Ovary (tissue), 9 donors: Measurements from ENCODE around the gene EFNA5. TPM values are rescaled to one million over a fixed set of nuclear protein-coding genes. Genes with fewer than 3 reads are reported as not detected.

ENCODE experiments used
- DNase-seq, 5 donors: peaks; one replicate each; pipeline ENCODE4 v3.0.0-alpha.2; 2019 to 2020
- H3K27ac ChIP-seq, 2 donors: fragments of 200-600 bp; one replicate each; pipeline versions ENCODE4 v1.5.1 to v1.8.0; 2019 to 2022
- H3K27me3 ChIP-seq: fragments of 200-600 bp; one replicate; pipeline ENCODE4 v1.8.0; 2022
- H3K36me3 ChIP-seq: fragments of 200-600 bp; sonication (generic); one replicate; pipeline ENCODE4 v1.5.1; 2019
- H3K4me1 ChIP-seq: one replicate; pipeline ENCODE4 v1.8.1; 2013; ENCODE audit warnings: mild to moderate bottlenecking, moderate library complexity; ENCODE audit not compliant: insufficient read depth
- H3K4me3 ChIP-seq: fragments of 200-600 bp; sonication (generic); one replicate; pipeline ENCODE4 v1.5.1; 2017
- H3K9me3 ChIP-seq, 2 donors: fragments of 200-600 bp in 1 of 2; sonication (generic) in 1 of 2; one replicate each; pipeline versions ENCODE4 v1.5.1 to v1.8.1; 2013 to 2019; ENCODE audit warnings: mild to moderate bottlenecking in 1 of 2, moderate library complexity in 1 of 2
- EP300 ChIP-seq: sonication (generic); formaldehyde crosslinking; IDR thresholded peaks from one replicate; pipeline ENCODE4 v1.6.1; 2017; ENCODE audit warnings: antibody characterized with exemption
- POLR2A ChIP-seq: fragments of 450-650 bp; IDR thresholded peaks from one replicate; pipeline ENCODE4 v1.6.1; 2017; ENCODE audit warnings: antibody characterized with exemption, mild to moderate bottlenecking, moderate library complexity
- WGBS, 3 donors: extraction: QIAGEN DNeasy Blood & Tissue Kit in 1 of 3; methylation state at CpG; one replicate each; pipeline versions ENCODE4 v1.1.5 to v1.1.7; 2013 to 2017; 5-methylcytosine and 5-hydroxymethylcytosine counted together
- intact Hi-C, 4 donors: fragments of 100-400 bp; cut with DNase I; formaldehyde crosslinking; loops; one replicate each; pipeline versions ENCODE4 v1.11.0 to v1.15.1; 2022 to 2023
- polyA plus RNA-seq, 2 donors: library from polyadenylated mRNA; stranded (reverse); fragments of 200-250 nt in 1 of 2; fragments of 350-450 nt in 1 of 2; fragmentation: Illumina TruSeq in 1 of 2; extraction: RNeasy Lipid Tissue Mini Kit (QIAGEN cat#74804) in 1 of 2; gene quantifications; one replicate each; pipeline ENCODE4 v1.2.3, GENCODE V29; 2013 to 2014
- total RNA-seq, 7 donors: library from RNA; depleted of rRNA in 2 of 7; stranded (reverse); fragments of >200 nt in 2 of 7; fragmentation: NEBNext Ultra II Directional in 3 of 7; extraction: Animal tissue kit (Norgen Biotek cat#: 25700) in 3 of 7; gene quantifications; one replicate each; pipeline versions ENCODE4 v1.1.0 to v1.2.4, GENCODE V29; 2016 to 2023
- TF ChIP-seq, protein P1 (sequence below), 3 donors: fragments of 450-650 bp in 2 of 3; fragments of 200-600 bp in 1 of 3; IDR thresholded peaks; one replicate each; pipeline versions ENCODE4 v1.5.1 to v1.8.0; 2016 to 2022; ENCODE audit warnings: antibody characterized with exemption in 3 of 3, mild to moderate bottlenecking in 1 of 3
- donor health status: DM: no; HTN: no; CAD: no; lungs with moderate emphysema.
- donor health status: DM: no; HTN: no; CAD: no.
- donor health status: Bipolar disorder and iron deficiency.
- donor health status: DM: yes; HTN: yes; CAD: no.
- donor health status: DM: no; HTN: no; CAD: no.
- donor health status: DM: yes; HTN: yes; CAD: no.

EFNA5 gene
- total and polyA plus RNA-seq, 9 donors = 1.5 to 20.6 (median 7.7) TPM

GRCh38 chr5:107383414-107383813 lies 287.3 kb downstream of the EFNA5 start:
- WGBS, 3 donors = 96 to 97% (median 97%) methylated on average over 1 of the region's 1 CpG
- H3K9me3 ChIP-seq = no peaks in the 10 kb centered on the region
- no peaks in the 10 kb centered on the region for H3K36me3 ChIP-seq
- intact Hi-C loops = no loop called here
- no peak overlapping the region for H3K4me3 ChIP-seq
- TF ChIP-seq POLR2A = no peak
- TF ChIP-seq, protein P1, sequence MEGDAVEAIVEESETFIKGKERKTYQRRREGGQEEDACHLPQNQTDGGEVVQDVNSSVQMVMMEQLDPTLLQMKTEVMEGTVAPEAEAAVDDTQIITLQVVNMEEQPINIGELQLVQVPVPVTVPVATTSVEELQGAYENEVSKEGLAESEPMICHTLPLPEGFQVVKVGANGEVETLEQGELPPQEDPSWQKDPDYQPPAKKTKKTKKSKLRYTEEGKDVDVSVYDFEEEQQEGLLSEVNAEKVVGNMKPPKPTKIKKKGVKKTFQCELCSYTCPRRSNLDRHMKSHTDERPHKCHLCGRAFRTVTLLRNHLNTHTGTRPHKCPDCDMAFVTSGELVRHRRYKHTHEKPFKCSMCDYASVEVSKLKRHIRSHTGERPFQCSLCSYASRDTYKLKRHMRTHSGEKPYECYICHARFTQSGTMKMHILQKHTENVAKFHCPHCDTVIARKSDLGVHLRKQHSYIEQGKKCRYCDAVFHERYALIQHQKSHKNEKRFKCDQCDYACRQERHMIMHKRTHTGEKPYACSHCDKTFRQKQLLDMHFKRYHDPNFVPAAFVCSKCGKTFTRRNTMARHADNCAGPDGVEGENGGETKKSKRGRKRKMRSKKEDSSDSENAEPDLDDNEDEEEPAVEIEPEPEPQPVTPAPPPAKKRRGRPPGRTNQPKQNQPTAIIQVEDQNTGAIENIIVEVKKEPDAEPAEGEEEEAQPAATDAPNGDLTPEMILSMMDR (IDR thresholded peaks at IDR 0.05) = no peak
- no peak for TF ChIP-seq EP300
- no peak overlapping the region for H3K27ac ChIP-seq
- H3K4me1 ChIP-seq = no peaks in the 10 kb centered on the region
- no peaks in the 10 kb centered on the region for H3K27me3 ChIP-seq
- DNase-seq = no peak

DNA sequence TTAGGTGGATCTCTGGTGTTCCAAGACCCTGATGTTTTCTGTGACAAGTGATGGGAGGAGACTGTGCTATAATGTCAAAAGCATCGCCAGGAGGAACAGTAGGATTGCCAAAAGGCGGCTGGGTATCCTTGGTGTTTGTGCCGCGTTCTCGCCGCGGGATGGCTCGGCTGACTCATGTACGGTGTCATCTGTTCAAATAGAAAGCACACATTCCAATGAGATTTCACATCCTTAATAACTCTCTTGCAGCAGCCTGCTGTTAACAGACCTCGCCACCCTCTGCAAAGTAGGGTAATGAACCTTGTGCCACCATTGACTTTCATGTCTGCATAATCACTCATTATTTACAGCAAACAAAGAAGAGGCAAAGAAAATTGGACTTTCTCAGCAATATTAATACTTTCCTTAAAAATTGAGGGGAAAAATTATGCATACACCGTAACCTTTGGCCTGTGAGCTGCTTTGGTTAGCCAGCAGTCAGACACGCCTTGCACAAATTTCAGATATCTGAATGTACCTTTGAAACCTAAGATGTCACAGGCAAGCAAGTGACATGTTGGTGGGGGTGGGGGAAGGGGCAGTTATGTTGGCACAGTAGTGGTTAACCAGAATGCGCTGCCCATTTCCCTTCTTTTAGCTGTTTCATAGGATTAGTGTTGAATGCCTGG lies 289.4 kb downstream of the EFNA5 start:
- Histone ChIP-seq H3K9me3 (no peaks in the 10 kb centered on the region), H3K4me1 (no peaks in the 10 kb centered on the region), H3K27ac (no peak overlapping the region), H3K27me3 (no peaks in the 10 kb centered on the region), H3K4me3 (no peak overlapping the region), H3K36me3 (no peaks in the 10 kb centered on the region)
- intact Hi-C loops = no loop called here
- DNase-seq = no peak
- WGBS, 3 donors = 93 to 97% (median 96%) methylated on average over 13 of the region's 13 CpGs
- TF ChIP-seq, protein P1 (IDR thresholded peaks at IDR 0.05) = no peak
- no peak for TF ChIP-seq EP300

DNA sequence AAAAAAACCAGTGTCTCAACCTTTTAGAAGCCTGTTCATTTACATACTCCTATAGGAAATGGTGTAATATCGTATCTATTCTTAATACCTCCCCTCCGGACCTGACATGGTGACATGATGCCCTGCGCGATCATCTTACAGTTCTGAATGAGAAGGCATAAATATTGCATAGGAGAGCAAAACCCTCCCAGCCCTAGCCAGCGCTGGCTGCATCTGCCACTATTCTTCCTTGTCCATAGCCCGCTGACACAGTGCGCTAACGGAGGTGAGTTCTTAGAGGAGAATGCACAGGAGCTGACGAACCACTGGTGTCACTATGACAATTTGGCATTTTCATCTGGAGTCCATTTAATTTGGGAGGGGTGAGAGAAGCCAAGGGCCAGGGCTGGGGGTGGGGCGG lies 290.1 kb downstream of the EFNA5 start:
- intact Hi-C loops = no loop called here
- DNase-seq = no peak
- Histone ChIP-seq H3K27me3 (no peaks in the 10 kb centered on the region), H3K36me3 (no peaks in the 10 kb centered on the region), H3K4me1 (no peaks in the 10 kb centered on the region), H3K9me3 (no peaks in the 10 kb centered on the region), H3K27ac (no peak overlapping the region), H3K4me3 (no peak overlapping the region)
- 93 to 97% (median 95%) methylated on average over 10 of the region's 10 CpGs for WGBS, 3 donors
- TF ChIP-seq POLR2A (no peak), EP300 (no peak)
- TF ChIP-seq, protein P1 (IDR thresholded peaks at IDR 0.05) = no peak

- no peak for DNase-seq
- Histone ChIP-seq H3K9me3 (no peaks in the 10 kb centered on the region), H3K4me1 (no peaks in the 10 kb centered on the region), H3K4me3 (no peak overlapping the region), H3K27me3 (no peaks in the 10 kb centered on the region), H3K27ac (no peak overlapping the region), H3K36me3 (no peaks in the 10 kb centered on the region)
- TF ChIP-seq POLR2A = no peak
- TF ChIP-seq EP300 = no peak
- TF ChIP-seq, protein P1 (IDR thresholded peaks at IDR 0.05) = no peak
- intact Hi-C loops = no loop called here
- WGBS, 3 donors = 93 to 96% (median 94%) methylated on average over 2 of the region's 2 CpGs
Observed at GRCh38 chr5:107378218-107378899, 292.4 kb downstream of the EFNA5 start.
